ENCODE measurements around the gene PKMYT1. TPM values are rescaled to one million over a fixed set of nuclear protein-coding genes. Genes with fewer than 3 reads are reported as not detected.

PKMYT1 gene
- total and polyA plus RNA-seq, 9 of the 15 experiments (the other 6 are each of a cell fraction or from before 2014, with no cell fraction given), result 8.7 to 201 (median 37.8) TPM

- TF ChIP-seq TSHZ1 (CRISPR knock-in tag; IDR thresholded peaks at IDR 0.05) (no peak), CREB5 (CRISPR knock-in tag; IDR thresholded peaks at IDR 0.05) (no peak), POLR2G (IDR thresholded peaks at IDR 0.05; ENCODE audit: low read depth, low read length) (peak; percentile 87)
Observed at GRCh38 chr16:2971134-2971984, 8.9 kb downstream of the PKMYT1 start (continued).
